Colonic mucosa (tissue), 4 donors: Measurements from ENCODE around the gene RNF217. TPM values are rescaled to one million over a fixed set of nuclear protein-coding genes. Genes with fewer than 3 reads are reported as not detected.
A peak's percentile ranks its signal among the peaks of the same experiment; 100 is the strongest.

ENCODE experiments used
- DNase-seq: peaks from one replicate; pipeline ENCODE4 v3.0.0-alpha.2; 2020
- H3K27ac ChIP-seq: fragments of 200-600 bp; one replicate; pipeline ENCODE4 v1.8.0; 2021
- H3K27me3 ChIP-seq: fragments of 200-600 bp; one replicate; pipeline ENCODE4 v1.8.0; 2021
- H3K36me3 ChIP-seq: fragments of 200-600 bp; one replicate; pipeline ENCODE4 v1.8.0; 2021
- H3K4me1 ChIP-seq: fragments of 200-600 bp; one replicate; pipeline ENCODE4 v1.8.0; 2021; ENCODE audit warnings: mild to moderate bottlenecking
- H3K4me3 ChIP-seq: fragments of 200-600 bp; one replicate; pipeline ENCODE4 v1.8.0; 2021
- H3K9ac ChIP-seq, 2 donors: one replicate each; pipeline ENCODE4 v1.7.0; 2013; ENCODE audit warnings: control low read depth in 2 of 2, low read depth in 2 of 2, low read length in 2 of 2
- H3K9me3 ChIP-seq: fragments of 200-600 bp; one replicate; pipeline ENCODE4 v1.8.0; 2021
- CTCF ChIP-seq: fragments of 200-600 bp; IDR thresholded peaks from one replicate; pipeline ENCODE4 v1.8.0; 2022; ENCODE audit warnings: antibody characterized with exemption, mild to moderate bottlenecking
- intact Hi-C: fragments of 100-400 bp; cut with DNase I; formaldehyde crosslinking; loops from one replicate; pipeline ENCODE4 v1.14.1; 2022
- total RNA-seq, 2 donors: library from RNA; stranded (reverse); fragmentation: NEBNext Ultra II Directional in 1 of 2; extraction: Animal tissue kit (Norgen Biotek cat#: 25700) in 1 of 2; gene quantifications; one replicate each; pipeline ENCODE4 v1.2.1, GENCODE V29; 2021
- donor health status: healthy.
- donor health status: DM: no; HTN: no; CAD: no.
- donor health status: DM: no; HTN: no; CAD: no.

RNF217 gene
- total RNA-seq, 2 donors from 2014 or later: 9.1 to 20.4 TPM

GRCh38 chr6:125111219-125111983, 149.2 kb downstream of the RNF217 start:
- Histone ChIP-seq H3K9ac (no peak overlapping the region), H3K4me3 (no peak overlapping the region), H3K4me1 (no peaks in the 10 kb centered on the region), H3K36me3 (no peaks in the 10 kb centered on the region), H3K27ac (no peak overlapping the region), H3K9me3 (no peaks in the 10 kb centered on the region), H3K27me3 (no peaks in the 10 kb centered on the region)
- intact Hi-C loops: no loop called here
- no peak for TF ChIP-seq CTCF
- DNase-seq: no peak

DNA sequence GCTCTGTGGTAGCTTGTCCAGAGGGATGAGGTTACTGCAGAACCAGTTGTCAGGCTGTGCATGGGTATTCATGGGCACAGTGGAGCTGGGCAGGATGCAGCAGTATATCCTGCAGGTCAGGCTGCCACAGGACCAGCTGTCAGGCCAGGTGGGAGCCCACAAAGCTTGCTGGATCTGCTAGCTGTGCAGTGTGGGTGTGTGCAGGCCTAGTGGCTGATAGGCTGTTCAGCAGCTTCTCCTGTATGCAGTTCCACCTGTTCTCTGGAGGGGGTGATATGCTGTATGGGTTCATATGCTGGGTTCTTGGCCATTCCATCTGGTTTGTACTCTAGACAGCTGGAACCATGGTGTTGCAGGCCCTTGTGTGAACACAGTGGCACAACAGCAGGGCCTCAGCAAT, 150.7 kb downstream of the RNF217 start:
- Histone ChIP-seq H3K9ac (no peak overlapping the region), H3K27me3 (no peaks in the 10 kb centered on the region), H3K9me3 (no peaks in the 10 kb centered on the region), H3K4me3 (no peak overlapping the region), H3K36me3 (no peaks in the 10 kb centered on the region), H3K4me1 (no peaks in the 10 kb centered on the region), H3K27ac (no peak overlapping the region)
- TF ChIP-seq CTCF: no peak
- intact Hi-C loops: loop anchor here (1.0 kb wide), 1 partner anchor 243 kb away; no protein-coding TSS in a partner anchor
- DNase-seq: no peak

- intact Hi-C loops: no loop called here
- no peak overlapping the region for H3K9ac ChIP-seq
- no peak overlapping the region for H3K27ac ChIP-seq
- no peaks in the 10 kb centered on the region for H3K4me1 ChIP-seq
- peak; percentile 87 for TF ChIP-seq CTCF
- peak; percentile 60 for DNase-seq
- no peak overlapping the region for H3K4me3 ChIP-seq
- no peaks in the 10 kb centered on the region for H3K36me3 ChIP-seq
- no peaks in the 10 kb centered on the region for H3K27me3 ChIP-seq
- H3K9me3 ChIP-seq: no peaks in the 10 kb centered on the region
Measured at GRCh38 chr6:125114248-125114858, 152.1 kb downstream of the RNF217 start.

GRCh38 chr6:125116170-125116569, 153.9 kb downstream of the RNF217 start:
- H3K36me3 ChIP-seq: no peaks in the 10 kb centered on the region
- intact Hi-C loops: no loop called here
- DNase-seq: no peak

DNA sequence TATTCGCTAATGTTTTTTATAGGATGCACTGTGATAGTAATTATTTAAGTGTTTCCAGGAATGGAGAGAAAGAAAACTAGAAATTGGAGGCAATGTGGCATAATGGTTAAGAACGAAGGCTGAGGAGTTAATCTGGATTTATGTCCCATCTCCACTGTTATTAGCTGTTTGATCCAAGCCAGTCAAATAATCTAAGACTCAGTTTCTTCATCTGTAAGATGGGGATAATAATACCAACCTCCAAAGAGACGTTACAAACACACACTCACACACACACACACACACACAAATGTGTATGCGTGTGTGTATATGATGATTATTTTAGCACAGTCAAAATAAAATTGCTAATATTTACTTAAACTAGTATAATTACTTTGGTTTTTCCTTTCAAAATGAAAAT, 154.5 kb downstream of the RNF217 start:
- H3K27ac ChIP-seq: no peak overlapping the region
- intact Hi-C loops: no loop called here
- H3K4me3 ChIP-seq: no peak overlapping the region
- no peaks in the 10 kb centered on the region for H3K9me3 ChIP-seq
- no peaks in the 10 kb centered on the region for H3K36me3 ChIP-seq
- no peak overlapping the region for H3K9ac ChIP-seq
- H3K27me3 ChIP-seq: no peaks in the 10 kb centered on the region
- no peaks in the 10 kb centered on the region for H3K4me1 ChIP-seq
- TF ChIP-seq CTCF: no peak
- no peak for DNase-seq

More at GRCh38 chr6:125116170-125116569, 153.9 kb downstream of the RNF217 start:
- H3K4me1 ChIP-seq: no peaks in the 10 kb centered on the region
- H3K4me3 ChIP-seq: no peak overlapping the region
- H3K9me3 ChIP-seq: no peaks in the 10 kb centered on the region
- TF ChIP-seq CTCF: no peak
- H3K27ac ChIP-seq: no peak overlapping the region
- no peak overlapping the region for H3K9ac ChIP-seq
- no peaks in the 10 kb centered on the region for H3K27me3 ChIP-seq
